Transverse colon (tissue), 4 donors: ENCODE data around the gene QKI.

Source experiments
- CTCF ChIP-seq, 5 experiments: fragments of 200-600 bp in 3 of 5; fragments of 450-650 bp in 2 of 5; sonication (generic) in 3 of 5; IDR thresholded peaks; 1 replicate in 2 of 5; 2 replicates in 3 of 5; pipeline ENCODE4 v1.5.1; 2016 to 2017; ENCODE audit warnings: antibody characterized with exemption in 5 of 5, inconsistent platforms in 3 of 5, mild to moderate bottlenecking in 2 of 5, moderate library complexity in 1 of 5
- EP300 ChIP-seq: sonication (generic); formaldehyde crosslinking; IDR thresholded peaks from one replicate; pipeline ENCODE4 v1.6.1; 2017; ENCODE audit warnings: antibody characterized with exemption, low read depth
- POLR2A ChIP-seq: fragments of 450-650 bp; IDR thresholded peaks from one replicate; pipeline ENCODE4 v1.6.1; 2016; ENCODE audit warnings: antibody characterized with exemption, mild to moderate bottlenecking, moderate library complexity
- POLR2AphosphoS5 ChIP-seq, 3 donors: sonication (generic); formaldehyde crosslinking; IDR thresholded peaks; one replicate each; pipeline ENCODE4 v1.6.1; 2016; ENCODE audit warnings: antibody characterized with exemption in 3 of 3

- TF ChIP-seq POLR2A: no peak
- TF ChIP-seq CTCF (IDR thresholded peaks at IDR 0.05): no peak
- TF ChIP-seq EP300: no peak
- no peak for TF ChIP-seq POLR2AphosphoS5 (IDR thresholded peaks at IDR 0.05)
These were observed 9.2 kb downstream of the QKI start for GRCh38 chr6:163423696-163424095.
